PC-3 (cell line): ENCODE results near the gene SLC27A3.

Experiments
- CTCF ChIP-seq: fragments of 300-600 bp; sonication (generic); conservative IDR thresholded peaks from 2 replicates; pipeline ENCODE4 v1.5.1; 2017; ENCODE audit warnings: antibody characterized with exemption, low read depth, mild to moderate bottlenecking, low read length
- EZH2 ChIP-seq: fragments of 300-600 bp; sonication (generic); IDR thresholded peaks from one replicate; pipeline ENCODE4 v1.6.1; 2017; ENCODE audit warnings: antibody characterized with exemption, mild to moderate bottlenecking, low read length; ENCODE audit not compliant: unreplicated experiment

GRCh38 chr1:153734396-153735089, 40.7 kb upstream of the SLC27A3 start:
- TF ChIP-seq CTCF (no peak), EZH2 (no peak)
